Keratinocyte (primary cell): ENCODE results near the gene CHCHD1.

ENCODE experiments used
- EZH2 ChIP-seq: IDR thresholded peaks from one replicate; pipeline ENCODE4 v1.6.1; 2012; ENCODE audit warnings: inconsistent platforms, mild to moderate bottlenecking, low read length, moderate library complexity
- TF ChIP-seq, protein P1 (sequence below), 3 experiments: IDR thresholded peaks in 1 of 3; conservative IDR thresholded peaks in 1 of 3; optimal IDR thresholded peaks in 1 of 3; 2 replicates in 2 of 3; 3 replicates in 1 of 3; pipeline versions ENCODE3 to v1.5.1; 2011; ENCODE audit warnings: low read length in 3 of 3, mild to moderate bottlenecking in 3 of 3, moderate library complexity in 2 of 3, control low read depth in 1 of 3, inconsistent platforms in 1 of 3; ENCODE audit not compliant: insufficient read depth in 2 of 3; ENCODE audit errors: extremely low read depth in 1 of 3

DNA sequence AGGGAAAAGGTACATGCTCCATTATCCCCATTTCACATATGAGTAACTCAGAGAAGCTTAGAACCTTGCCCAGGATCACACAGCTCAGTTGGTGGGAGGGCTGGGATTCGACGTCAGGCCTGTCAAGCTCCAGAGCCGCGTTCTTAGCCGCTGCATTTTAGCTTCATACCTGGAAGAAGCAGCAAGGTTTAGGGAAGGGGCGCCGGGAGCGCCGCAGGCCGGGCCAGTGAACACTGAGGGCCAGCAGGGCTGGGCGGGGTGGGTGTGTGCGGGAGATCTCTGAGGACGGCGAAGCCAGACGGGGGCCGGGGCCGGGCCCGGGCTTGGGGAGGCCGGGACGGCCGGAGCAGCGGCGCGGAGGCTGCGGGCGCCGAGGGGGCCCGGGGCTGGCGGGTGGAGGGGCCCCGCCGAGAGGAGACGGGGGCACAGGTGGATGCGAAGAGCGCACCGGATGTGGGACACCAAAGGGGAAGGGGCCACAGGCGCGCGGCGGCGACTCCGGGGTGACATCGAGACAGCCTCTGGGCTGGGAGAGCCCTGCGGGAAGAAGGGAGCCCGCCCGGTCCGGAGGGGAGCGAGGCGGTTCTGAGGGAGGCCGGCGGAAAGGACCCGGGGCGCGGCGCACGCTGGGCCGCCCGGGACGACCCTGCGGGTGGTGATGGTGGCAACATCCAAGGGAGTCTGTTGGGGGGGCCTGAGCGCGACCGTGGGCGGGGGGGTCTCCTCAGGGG is 29.1 kb downstream of the CHCHD1 start:
- TF ChIP-seq, protein P1, sequence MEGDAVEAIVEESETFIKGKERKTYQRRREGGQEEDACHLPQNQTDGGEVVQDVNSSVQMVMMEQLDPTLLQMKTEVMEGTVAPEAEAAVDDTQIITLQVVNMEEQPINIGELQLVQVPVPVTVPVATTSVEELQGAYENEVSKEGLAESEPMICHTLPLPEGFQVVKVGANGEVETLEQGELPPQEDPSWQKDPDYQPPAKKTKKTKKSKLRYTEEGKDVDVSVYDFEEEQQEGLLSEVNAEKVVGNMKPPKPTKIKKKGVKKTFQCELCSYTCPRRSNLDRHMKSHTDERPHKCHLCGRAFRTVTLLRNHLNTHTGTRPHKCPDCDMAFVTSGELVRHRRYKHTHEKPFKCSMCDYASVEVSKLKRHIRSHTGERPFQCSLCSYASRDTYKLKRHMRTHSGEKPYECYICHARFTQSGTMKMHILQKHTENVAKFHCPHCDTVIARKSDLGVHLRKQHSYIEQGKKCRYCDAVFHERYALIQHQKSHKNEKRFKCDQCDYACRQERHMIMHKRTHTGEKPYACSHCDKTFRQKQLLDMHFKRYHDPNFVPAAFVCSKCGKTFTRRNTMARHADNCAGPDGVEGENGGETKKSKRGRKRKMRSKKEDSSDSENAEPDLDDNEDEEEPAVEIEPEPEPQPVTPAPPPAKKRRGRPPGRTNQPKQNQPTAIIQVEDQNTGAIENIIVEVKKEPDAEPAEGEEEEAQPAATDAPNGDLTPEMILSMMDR (optimal IDR thresholded peaks at IDR 0.05 in 1 of 3, IDR thresholded peaks at IDR 0.05 in 1 of 3, conservative IDR thresholded peaks at IDR 0.05 in 1 of 3; ENCODE audit: extremely low read depth in 1 of 3, insufficient read depth in 2 of 3, low read length in 3 of 3): no peak
- TF ChIP-seq EZH2: no peak
